Panc1 (cell line): ENCODE data around the gene ARAF. TPM values are rescaled to one million over a fixed set of nuclear protein-coding genes. Genes with fewer than 3 reads are reported as not detected.

ENCODE experiments used
- ATAC-seq: fragments of 200-7000 bp; cut with Tn5 transposase; 2 replicates; pipeline ENCODE4 v1.9.1; 2020; ENCODE audit warnings: mild to moderate bottlenecking, moderate library complexity
- BruUV-seq: library from RNA; stranded (reverse); fragments of 400-500 nt; replicated peaks from 2 replicates; lab custom pipeline; 2021; lab: Mats Ljungman, UMichigan
- CTCF ChIA-PET: fragments of 300-600 bp; sonication (Branson Sonifier 250); formaldehyde crosslinking; loops from one replicate; lab custom pipeline; 2022; ENCODE audit warnings: antibody characterized with exemption; lab: Charles Lee
- POLR2A ChIA-PET: fragments of 300-600 bp; sonication (Branson Sonifier 250); formaldehyde crosslinking; loops from one replicate; lab custom pipeline; 2022; ENCODE audit warnings: antibody characterized with exemption; lab: Charles Lee
- DNase-seq: peaks from one replicate; pipeline ENCODE4 v3.0.0-alpha.2; 2010; ENCODE audit warnings: low read depth, low spot score
- H3K27ac ChIP-seq: 2 replicates; pipeline ENCODE4 v1.5.1; 2011; ENCODE audit warnings: mild to moderate bottlenecking, low read length, inconsistent platforms
- H3K27me3 ChIP-seq: fragments of 200-500 bp; sonication (Bioruptor generic); 2 replicates; pipeline ENCODE4 v1.6.0; 2014; ENCODE audit warnings: low read length, inconsistent platforms; ENCODE audit not compliant: control insufficient read depth, insufficient read depth
- H3K36me3 ChIP-seq: fragments of 200-500 bp; sonication (Bioruptor generic); 2 replicates; pipeline ENCODE4 v1.5.1; 2014; ENCODE audit warnings: inconsistent platforms, mild to moderate bottlenecking, low read length, moderate library complexity; ENCODE audit not compliant: control insufficient read depth, insufficient read depth
- H3K4me1 ChIP-seq: 2 replicates; pipeline ENCODE4 v1.5.1; 2011; ENCODE audit warnings: inconsistent platforms, mild to moderate bottlenecking, low read length, moderate library complexity; ENCODE audit not compliant: control insufficient read depth, insufficient read depth
- H3K4me3 ChIP-seq, 2 experiments: 2 replicates each; pipeline ENCODE4 v1.5.1; 2011 to 2012; ENCODE audit warnings: low read depth in 2 of 2, low read length in 2 of 2, mild to moderate bottlenecking in 2 of 2, inconsistent platforms in 1 of 2, moderate library complexity in 1 of 2
- H3K9me3 ChIP-seq: fragments of 200-500 bp; sonication (Bioruptor generic); 2 replicates; pipeline ENCODE4 v1.5.1; 2014; ENCODE audit warnings: low read depth, mild to moderate bottlenecking, inconsistent platforms, low read length, moderate library complexity; ENCODE audit not compliant: control insufficient read depth, insufficient read depth
- POLR2AphosphoS5 ChIP-seq: IDR thresholded peaks from 2 replicates; pipeline ENCODE4 v1.6.1; 2012; ENCODE audit warnings: mild to moderate bottlenecking, low read depth, low read length, moderate library complexity
- REST ChIP-seq, 2 experiments: IDR thresholded peaks; 2 replicates each; pipeline ENCODE4 v1.6.1; 2011 to 2012; ENCODE audit warnings: low read depth in 2 of 2, control low read depth in 1 of 2, low read length in 1 of 2, mild to moderate bottlenecking in 1 of 2, moderate library complexity in 1 of 2; ENCODE audit not compliant: insufficient read depth in 1 of 2
- SIN3A ChIP-seq: IDR thresholded peaks from 2 replicates; pipeline ENCODE4 v1.6.1; 2012; ENCODE audit warnings: low read depth, mild to moderate bottlenecking, low read length, moderate library complexity, borderline replicate concordance; ENCODE audit not compliant: insufficient read depth
- TCF7L2 ChIP-seq: IDR thresholded peaks from 2 replicates; pipeline ENCODE4 v1.6.1; 2011; ENCODE audit warnings: mild to moderate bottlenecking, low read depth, low read length, inconsistent platforms
- in situ Hi-C: cut with HindIII; loops from 2 replicates; pipeline ENCODE4 v1.10.0; 2016; ENCODE audit warnings: low sequenced_read_pairs, low pct_unique_long_range_greater_than_20kb
- intact Hi-C: fragments of 100-400 bp; cut with micrococcal nuclease; formaldehyde crosslinking; loops from one replicate; pipeline ENCODE4 v1.10.0; 2022; ENCODE audit not compliant: unreplicated experiment
- total RNA-seq: library from RNA; stranded (reverse); gene quantifications from one replicate; pipeline ENCODE4 v1.2.1, GENCODE V29; 2021; ENCODE audit not compliant: unreplicated experiment
- TF ChIP-seq, protein P1 (sequence below): fragments of 450-650 bp; IDR thresholded peaks from 2 replicates; pipeline ENCODE4 v1.5.1; 2017; ENCODE audit warnings: mild to moderate bottlenecking

Gene ARAF
- total RNA-seq, 1 experiment from 2014 or later: 87.9 TPM

GRCh38 chrX:47571896-47572295 is 10.9 kb downstream of the ARAF start:
- ChIA-PET CTCF (no interaction called here), POLR2A (no interaction called here)
- no peak for DNase-seq
- ATAC-seq: no peak
- no peak overlapping the region for H3K27ac ChIP-seq
- no TSS peak for BruUV-seq
- H3K9me3 ChIP-seq: no peaks in the 10 kb centered on the region
- H3K27me3 ChIP-seq: no peaks in the 10 kb centered on the region
- H3K4me3 ChIP-seq: no peak overlapping the region
- H3K36me3 ChIP-seq: no peaks in the 10 kb centered on the region; the same call in 1 of the 2 replicates
- H3K4me1 ChIP-seq: no peaks in the 10 kb centered on the region
- intact Hi-C loops: no loop called here
- TF ChIP-seq POLR2AphosphoS5 (no peak), REST (IDR thresholded peaks at IDR 0.05; ENCODE audit: insufficient read depth in 1 of 2, low read depth in 2 of 2, low read length in 1 of 2) (no peak), TCF7L2 (no peak), SIN3A (no peak)
- TF ChIP-seq, protein P1, sequence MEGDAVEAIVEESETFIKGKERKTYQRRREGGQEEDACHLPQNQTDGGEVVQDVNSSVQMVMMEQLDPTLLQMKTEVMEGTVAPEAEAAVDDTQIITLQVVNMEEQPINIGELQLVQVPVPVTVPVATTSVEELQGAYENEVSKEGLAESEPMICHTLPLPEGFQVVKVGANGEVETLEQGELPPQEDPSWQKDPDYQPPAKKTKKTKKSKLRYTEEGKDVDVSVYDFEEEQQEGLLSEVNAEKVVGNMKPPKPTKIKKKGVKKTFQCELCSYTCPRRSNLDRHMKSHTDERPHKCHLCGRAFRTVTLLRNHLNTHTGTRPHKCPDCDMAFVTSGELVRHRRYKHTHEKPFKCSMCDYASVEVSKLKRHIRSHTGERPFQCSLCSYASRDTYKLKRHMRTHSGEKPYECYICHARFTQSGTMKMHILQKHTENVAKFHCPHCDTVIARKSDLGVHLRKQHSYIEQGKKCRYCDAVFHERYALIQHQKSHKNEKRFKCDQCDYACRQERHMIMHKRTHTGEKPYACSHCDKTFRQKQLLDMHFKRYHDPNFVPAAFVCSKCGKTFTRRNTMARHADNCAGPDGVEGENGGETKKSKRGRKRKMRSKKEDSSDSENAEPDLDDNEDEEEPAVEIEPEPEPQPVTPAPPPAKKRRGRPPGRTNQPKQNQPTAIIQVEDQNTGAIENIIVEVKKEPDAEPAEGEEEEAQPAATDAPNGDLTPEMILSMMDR: no peak
- in situ Hi-C loops: no loop called here

- BruUV-seq: no TSS peak
- TF ChIP-seq, protein P1: no peak
- no peak for TF ChIP-seq TCF7L2
- TF ChIP-seq REST (IDR thresholded peaks at IDR 0.05; ENCODE audit: insufficient read depth in 1 of 2, low read depth in 2 of 2, low read length in 1 of 2): no peak
- TF ChIP-seq SIN3A: no peak
- no peak for TF ChIP-seq POLR2AphosphoS5
- ChIA-PET POLR2A (no interaction called here), CTCF (no interaction called here)
- in situ Hi-C loops (no loop called here), intact Hi-C loops (no loop called here)
- Histone ChIP-seq H3K36me3 (no peaks in the 10 kb centered on the region), H3K4me3 (no peak overlapping the region), H3K27ac (no peak overlapping the region), H3K4me1 (no peaks in the 10 kb centered on the region; the same call in 1 of the 2 replicates), H3K9me3 (no peaks in the 10 kb centered on the region), H3K27me3 (no peaks in the 10 kb centered on the region)
- ATAC-seq: peak; percentile 31
- DNase-seq: no peak
Measured at GRCh38 chrX:47572773-47573340, 11.9 kb downstream of the ARAF start.
